CD4-positive, alpha-beta T cell (primary cell): Measurements from ENCODE around the gene EXOC1L. TPM values are rescaled to one million over a fixed set of nuclear protein-coding genes. Genes with fewer than 3 reads are reported as not detected.
A peak's percentile ranks its signal among the peaks of the same experiment; 100 is the strongest.

Experiments
- ATAC-seq: fragments of 200-7000 bp; cut with Tn5 transposase; one replicate; pipeline ENCODE4 v1.10.0; 2022; ENCODE audit warnings: mild to moderate bottlenecking; ENCODE audit not compliant: poor library complexity
- CTCF ChIA-PET: fragments of 350-600 bp; sonication (Branson Sonifier 250); formaldehyde crosslinking; loops from one replicate; lab custom pipeline; 2021; ENCODE audit warnings: antibody characterized with exemption, inconsistent platforms; lab: Charles Lee
- POLR2A ChIA-PET: fragments of 350-600 bp; sonication (Branson Sonifier 250); formaldehyde crosslinking; loops from one replicate; lab custom pipeline; 2021; ENCODE audit warnings: antibody characterized with exemption, inconsistent platforms; lab: Charles Lee
- DNase-seq, 14 experiments: peaks; one replicate each; pipeline ENCODE4 v3.0.0-alpha.2; 2013 to 2020; ENCODE audit warnings: mixed read lengths in 2 of 14
- H3K27ac ChIP-seq, 2 donors: one replicate each; pipeline versions ENCODE4 v1.5.1 to v1.7.0; 2013; ENCODE audit warnings: low read length in 2 of 2, low read depth in 1 of 2, mild to moderate bottlenecking in 1 of 2
- H3K27me3 ChIP-seq, 2 experiments: 1 replicate in 1 of 2; 2 replicates in 1 of 2; pipeline versions ENCODE4 v1.6.1 to v1.7.0; 2013; ENCODE audit warnings: low read length in 2 of 2, control low read depth in 1 of 2, mild to moderate bottlenecking in 1 of 2, moderate library complexity in 1 of 2; ENCODE audit not compliant: insufficient read depth in 2 of 2, control insufficient read depth in 1 of 2
- H3K36me3 ChIP-seq: one replicate; pipeline ENCODE4 v1.6.1; 2013; ENCODE audit warnings: low read length, control low read depth; ENCODE audit not compliant: insufficient read depth
- H3K4me1 ChIP-seq: one replicate; pipeline ENCODE4 v1.6.1; 2013; ENCODE audit warnings: low read length, control low read depth; ENCODE audit not compliant: insufficient read depth
- H3K4me3 ChIP-seq: one replicate; pipeline ENCODE4 v1.5.1; 2013; ENCODE audit warnings: mild to moderate bottlenecking, low read length, moderate library complexity
- H3K9me3 ChIP-seq, 2 experiments: 1 replicate in 1 of 2; 2 replicates in 1 of 2; pipeline versions ENCODE4 v1.6.1 to v1.7.0; 2013; ENCODE audit warnings: low read length in 2 of 2, mild to moderate bottlenecking in 2 of 2, control low read depth in 1 of 2, moderate library complexity in 1 of 2; ENCODE audit not compliant: control insufficient read depth in 1 of 2, insufficient read depth in 1 of 2
- H3K27ac Mint-ChIP-seq: one replicate; pipeline ENCODE4 v1.8.0; 2020; ENCODE audit warnings: mixed read lengths
- H3K27me3 Mint-ChIP-seq: one replicate; pipeline ENCODE4 v1.8.0; 2021; ENCODE audit warnings: mixed read lengths
- H3K36me3 Mint-ChIP-seq: one replicate; pipeline ENCODE4 v1.8.0; 2021; ENCODE audit warnings: low read depth, mixed read lengths
- H3K4me1 Mint-ChIP-seq: one replicate; pipeline ENCODE4 v1.8.0; 2021; ENCODE audit warnings: low read depth, mixed read lengths
- H3K4me3 Mint-ChIP-seq: one replicate; pipeline ENCODE4 v1.8.0; 2020; ENCODE audit warnings: mild to moderate bottlenecking, mixed read lengths
- H3K9me3 Mint-ChIP-seq: one replicate; pipeline ENCODE4 v1.8.0; 2020; ENCODE audit warnings: mixed read lengths
- CTCF ChIP-seq: fragments of 200-600 bp; IDR thresholded peaks from one replicate; pipeline ENCODE4 v1.8.0; 2022; ENCODE audit warnings: antibody characterized with exemption, mild to moderate bottlenecking
- intact Hi-C, 2 experiments: fragments of 100-400 bp; cut with DNase I in 1 of 2; cut with micrococcal nuclease in 1 of 2; formaldehyde crosslinking; loops; one replicate each; pipeline versions ENCODE4 v1.15.1 to v1.9.0; 2023 to 2025; cut with DNase I, micrococcal nuclease
- polyA plus RNA-seq, 2 donors: library from polyadenylated mRNA; unstranded; fragments of 120-200 nt; gene quantifications; one replicate each; pipeline ENCODE4 v1.2.1, GENCODE V29; 2013
- total RNA-seq, 174 experiments: library from RNA in 2 of 174; stranded (reverse) in 2 of 174; gene quantifications; one replicate each; pipeline ENCODE4 v1.2.3 and lab custom pipeline; 2021 to 2026

EXOC1L gene, protein sequence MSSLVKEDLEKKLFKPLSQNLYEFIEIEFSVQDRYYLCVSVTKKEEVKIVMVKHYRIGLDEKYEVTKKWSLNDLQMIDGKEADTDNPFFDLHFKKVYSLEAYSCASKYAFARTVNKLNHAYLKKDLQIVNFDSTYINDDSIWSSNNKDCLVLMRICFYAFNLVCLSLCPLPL
- total RNA-seq = not detected
- not detected for polyA plus RNA-seq (2013, experiment 1 of 2)
- polyA plus RNA-seq (2013, experiment 2 of 2) = not detected
- 0 to 0.13 (median 0) reads per million in 172 experiments for total RNA-seq (lab: John Stamatoyannopoulos, UW)

- Mint-ChIP-seq H3K9me3 (no peaks in the 10 kb centered on the region), H3K36me3 (no peaks in the 10 kb centered on the region), H3K4me3 (peak within 1 kb of the TSS; percentile 22), H3K4me1 (peaks cover 6% of the 10 kb centered on the region), H3K27ac (no peak within 1 kb of the TSS), H3K27me3 (peaks cover 24% of the 10 kb centered on the region)
- H3K27me3 ChIP-seq = peaks cover 0 to 23% of the 10 kb centered on the region in 2 experiments
- H3K36me3 ChIP-seq = no peaks in the 10 kb centered on the region
- CTCF ChIA-PET = no interaction called here
- no peak for ATAC-seq
- peaks cover 3% of the 10 kb centered on the region for H3K4me1 ChIP-seq
- POLR2A ChIA-PET = no interaction called here
- H3K27ac ChIP-seq = no peak within 1 kb of the TSS
- H3K9me3 ChIP-seq = no peaks in the 10 kb centered on the region
- H3K4me3 ChIP-seq = no peak within 1 kb of the TSS
- no peak for TF ChIP-seq CTCF
- DNase-seq = peak in 3 of 14 experiments; percentile 3 to 10 (median 6)
- intact Hi-C loops = no loop called here
Observed at GRCh38 chr4:55819634-55820033, at the start of gene EXOC1L. TSS of gene EXOC1L (plus strand) at chr4:55819790. CDS start at chr4:55820027, 237 bp downstream.

GRCh38 chr4:55770662-55771061 lies 48.9 kb upstream of the EXOC1L start:
- H3K4me3 ChIP-seq = no peak overlapping the region
- Mint-ChIP-seq H3K27me3 (peaks cover 47% of the 10 kb centered on the region), H3K27ac (no peak overlapping the region), H3K4me3 (no peak overlapping the region), H3K4me1 (no peaks in the 10 kb centered on the region), H3K36me3 (no peaks in the 10 kb centered on the region), H3K9me3 (peaks cover 3% of the 10 kb centered on the region)
- intact Hi-C loops = no loop called here
- H3K27me3 ChIP-seq = no peaks in the 10 kb centered on the region
- ChIA-PET POLR2A (no interaction called here), CTCF (interaction anchor here (1.2 kb wide), 1 partner anchor 9 kb away, joined by 3 read pairs; no protein-coding TSS in a partner anchor)
- no peaks in the 10 kb centered on the region for H3K36me3 ChIP-seq
- ATAC-seq (no peak), DNase-seq (no peak)
- TF ChIP-seq CTCF = no peak
- H3K4me1 ChIP-seq = no peaks in the 10 kb centered on the region
- no peak overlapping the region for H3K27ac ChIP-seq
- H3K9me3 ChIP-seq = no peaks in the 10 kb centered on the region

DNA sequence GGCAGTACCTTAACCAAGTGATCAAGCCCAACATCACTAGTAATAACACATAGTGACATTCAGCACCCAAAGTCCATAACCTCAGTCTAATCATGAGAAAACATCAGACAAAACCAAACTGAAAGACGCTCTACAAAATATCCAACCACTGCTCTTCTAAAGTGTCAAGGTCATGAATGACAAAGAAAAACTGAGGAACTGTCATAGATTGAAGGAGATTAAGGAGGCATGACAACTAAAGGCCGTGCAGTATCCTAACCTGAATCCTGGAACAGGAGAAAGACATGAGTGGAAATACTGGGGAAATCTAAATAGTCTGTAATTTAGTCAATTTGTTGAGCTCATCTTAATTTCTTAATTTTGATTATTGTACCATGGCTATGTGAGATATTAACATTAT lies 38.2 kb upstream of the EXOC1L start:
- Mint-ChIP-seq H3K36me3 (no peaks in the 10 kb centered on the region), H3K9me3 (peaks cover 4% of the 10 kb centered on the region), H3K27ac (no peak overlapping the region), H3K27me3 (peaks cover 9% of the 10 kb centered on the region), H3K4me1 (no peaks in the 10 kb centered on the region), H3K4me3 (no peak overlapping the region)
- ATAC-seq = no peak
- no peak for DNase-seq
- Histone ChIP-seq H3K36me3 (no peaks in the 10 kb centered on the region), H3K9me3 (no peaks in the 10 kb centered on the region), H3K27me3 (no peaks in the 10 kb centered on the region), H3K4me1 (no peaks in the 10 kb centered on the region), H3K27ac (no peak overlapping the region), H3K4me3 (no peak overlapping the region)
- POLR2A ChIA-PET = no interaction called here
- CTCF ChIA-PET = no interaction called here
- no peak for TF ChIP-seq CTCF
- intact Hi-C loops = no loop called here
